GM10847 (cell line): ENCODE measurements around the gene DLX3.

ENCODE experiments used
- POLR2A ChIP-seq: IDR thresholded peaks from 2 replicates; pipeline ENCODE4 v1.6.1; 2011; ENCODE audit not compliant: insufficient read length; ENCODE audit errors: extremely low read depth

DLX3 gene

DNA sequence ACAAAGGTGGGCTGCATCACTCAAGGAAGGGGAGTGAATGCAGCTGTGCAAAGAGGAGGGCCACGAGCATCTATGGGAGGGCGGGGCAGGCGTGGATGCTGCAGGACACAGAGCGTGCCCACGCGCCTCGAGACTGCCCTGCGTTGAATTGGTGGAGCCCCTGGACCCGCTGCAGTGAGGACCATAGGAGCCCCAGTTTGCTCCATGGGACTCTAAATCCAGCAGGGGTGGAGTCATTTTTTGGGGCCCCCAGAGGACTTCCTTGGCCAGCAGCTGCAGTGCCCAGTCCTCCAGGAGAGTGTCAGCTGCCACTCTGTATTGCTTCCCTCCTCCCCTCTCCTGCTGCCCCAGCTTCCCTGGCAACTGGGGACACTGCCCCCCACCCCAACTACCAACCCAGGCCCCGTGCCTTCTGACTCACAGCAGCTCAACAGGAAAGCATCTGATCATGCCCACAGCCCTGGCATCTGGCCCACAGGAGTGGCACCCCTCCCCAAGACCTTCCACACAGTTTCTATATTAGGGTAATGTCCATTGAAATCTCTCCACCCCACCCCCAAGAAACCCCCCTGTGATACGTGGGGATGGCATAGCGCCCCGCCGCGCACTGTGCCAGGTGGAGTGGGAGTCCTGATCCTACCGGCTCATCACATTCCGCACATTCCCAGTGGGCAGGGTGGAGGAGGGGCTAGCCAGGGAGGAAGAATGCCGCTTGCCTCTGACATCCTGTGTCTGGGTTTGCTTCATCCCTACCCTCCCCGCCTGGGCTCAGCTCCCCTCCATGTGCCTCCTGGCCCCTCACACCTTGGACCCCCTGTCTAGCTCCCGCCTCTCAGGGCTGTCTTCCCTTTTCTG lies 33.1 kb upstream of the DLX3 start:
- TF ChIP-seq POLR2A = no peak

DNA sequence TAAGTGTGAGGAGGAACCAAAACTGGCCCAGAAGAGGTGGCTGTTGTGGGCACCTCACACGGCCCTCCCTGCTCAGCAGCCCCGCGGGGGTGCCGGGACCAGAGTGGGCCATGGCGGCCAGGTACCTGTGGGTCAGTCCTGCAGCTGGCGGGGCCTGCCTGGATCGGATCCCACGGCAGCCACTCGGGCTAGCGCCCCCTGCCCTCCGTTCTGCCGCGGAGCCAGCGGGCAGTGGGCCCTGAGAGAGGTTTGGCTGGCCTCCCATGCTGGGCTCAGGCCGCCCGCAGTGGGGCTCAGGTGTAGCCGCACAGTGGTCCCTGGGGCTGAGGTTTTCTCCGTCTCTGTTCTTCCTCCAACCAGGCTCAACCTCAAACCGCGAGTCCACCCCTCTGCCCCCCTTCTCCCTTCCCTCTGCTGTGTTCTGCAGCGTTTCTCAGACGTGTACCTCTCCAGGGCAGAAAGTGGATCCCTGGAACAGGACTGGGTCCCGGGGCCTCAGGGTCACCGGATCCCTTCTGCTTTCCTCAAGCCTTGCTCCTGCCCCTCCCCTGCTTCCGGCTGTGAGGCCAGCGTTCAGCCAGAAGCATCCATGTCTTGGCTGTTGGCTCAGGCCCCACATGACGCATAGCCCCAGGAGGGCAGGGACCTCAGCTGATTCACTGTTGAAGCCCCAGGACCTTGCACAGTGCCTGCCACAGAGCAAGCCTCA lies 32.3 kb upstream of the DLX3 start:
- no peak for TF ChIP-seq POLR2A

DNA sequence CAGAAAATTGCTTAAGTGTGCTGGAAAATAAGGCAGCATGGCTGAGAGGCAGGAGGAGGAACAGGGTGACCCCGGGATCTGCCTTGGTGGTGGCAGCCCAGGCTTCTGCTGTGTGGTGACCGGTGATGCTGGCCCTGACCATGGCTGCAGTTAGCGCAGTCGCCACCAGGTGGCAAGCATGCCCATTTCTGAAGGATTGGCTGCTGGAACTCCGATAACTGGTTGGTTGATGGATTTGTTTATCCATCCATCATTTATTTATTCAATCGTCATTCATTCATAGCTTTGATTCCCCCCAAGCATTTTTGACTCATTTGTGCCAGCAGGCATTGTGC lies 31.8 kb upstream of the DLX3 start:
- no peak for TF ChIP-seq POLR2A

DNA sequence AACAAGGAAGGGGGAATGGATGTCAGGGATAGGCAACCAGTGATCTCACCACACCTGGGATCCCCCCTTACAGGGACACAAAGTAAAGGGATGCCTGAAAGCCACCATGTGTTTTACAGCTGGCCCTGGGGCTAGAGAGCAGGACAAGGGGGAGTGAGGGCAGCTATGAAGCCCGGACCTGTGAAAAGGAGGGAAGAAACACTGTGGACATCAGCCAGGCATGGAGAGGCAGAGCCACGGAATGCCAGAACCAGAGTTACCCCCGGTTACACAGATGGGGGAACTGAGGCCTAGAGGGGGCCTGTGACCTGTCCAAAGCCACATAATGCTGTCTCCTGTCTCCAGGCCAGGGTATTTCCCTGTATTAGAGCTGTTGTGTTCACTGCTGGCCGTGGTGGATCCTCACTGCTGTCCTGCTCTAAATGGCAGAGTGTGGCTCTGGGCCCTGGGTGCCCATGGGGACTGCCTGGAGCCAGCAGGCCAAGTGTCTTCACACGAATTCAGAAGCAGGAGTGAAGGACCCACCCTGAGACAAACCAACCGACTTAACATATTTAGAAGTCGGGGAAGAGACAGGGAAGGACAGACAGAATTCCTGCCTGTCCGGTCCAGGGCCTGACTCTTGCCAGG lies 31.1 kb upstream of the DLX3 start:
- no peak for TF ChIP-seq POLR2A

DNA sequence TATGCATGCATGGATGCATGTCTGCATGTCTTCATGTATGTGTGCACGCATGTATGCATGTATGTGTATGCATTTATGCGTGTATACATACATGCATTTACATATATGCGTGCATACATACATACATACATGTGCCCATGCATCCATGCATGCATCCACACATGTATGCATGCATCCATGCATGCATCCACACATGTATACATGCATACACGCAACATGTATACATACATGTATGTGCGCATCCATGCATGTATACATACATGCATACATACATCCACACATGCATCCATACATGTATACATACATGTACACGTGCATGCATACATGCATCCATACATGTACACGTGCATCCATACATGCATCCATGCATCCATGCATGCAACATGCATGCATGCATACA lies 29.8 kb upstream of the DLX3 start:
- no peak for TF ChIP-seq POLR2A

DNA sequence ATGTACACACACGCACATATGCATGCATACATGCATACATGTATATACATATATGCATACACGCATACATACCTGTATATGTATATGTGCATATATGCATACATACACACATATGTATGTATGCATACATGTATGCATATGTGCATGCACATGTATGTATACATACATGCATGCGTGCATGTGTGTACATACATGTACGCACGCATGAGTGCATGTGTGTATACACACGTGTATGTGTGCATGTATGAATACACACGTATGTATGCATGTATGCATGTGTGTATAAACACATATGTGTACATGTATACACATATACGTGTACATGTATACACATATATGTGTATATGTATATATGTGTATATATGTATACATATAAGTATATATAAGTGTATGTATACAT lies 28.5 kb upstream of the DLX3 start:
- TF ChIP-seq POLR2A = no peak

DNA sequence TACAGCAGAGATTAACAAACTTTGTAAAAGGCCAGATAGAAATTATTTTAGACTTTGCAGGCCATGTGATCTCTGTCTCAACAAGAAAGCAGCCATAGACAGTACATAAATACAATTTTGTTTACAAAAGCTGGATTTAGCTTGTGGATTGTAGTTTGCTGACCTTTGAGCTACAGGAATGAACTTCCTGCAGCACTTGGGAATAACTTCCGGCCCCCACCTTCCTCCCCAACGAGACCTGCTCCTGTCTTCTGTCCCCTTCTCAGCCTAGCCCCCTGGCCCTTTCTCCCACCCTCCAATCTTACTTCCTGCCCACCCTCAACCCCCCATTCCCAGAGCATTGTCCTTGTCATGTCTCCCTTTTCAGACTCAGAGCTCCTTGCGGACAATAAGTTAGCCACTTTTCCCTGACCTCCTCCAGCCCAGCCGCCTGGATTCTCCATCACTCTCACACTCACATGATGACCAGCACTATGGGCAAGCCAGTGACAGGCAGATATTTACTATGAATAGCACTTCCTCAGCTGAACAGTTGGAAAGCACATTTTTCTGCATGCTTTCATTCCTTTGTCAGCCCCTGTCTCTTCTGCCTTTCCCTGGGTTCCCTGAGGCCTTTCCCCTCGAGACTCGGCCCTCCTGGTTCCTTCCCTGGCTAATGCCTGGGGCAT lies 27.6 kb upstream of the DLX3 start:
- no peak for TF ChIP-seq POLR2A

DNA sequence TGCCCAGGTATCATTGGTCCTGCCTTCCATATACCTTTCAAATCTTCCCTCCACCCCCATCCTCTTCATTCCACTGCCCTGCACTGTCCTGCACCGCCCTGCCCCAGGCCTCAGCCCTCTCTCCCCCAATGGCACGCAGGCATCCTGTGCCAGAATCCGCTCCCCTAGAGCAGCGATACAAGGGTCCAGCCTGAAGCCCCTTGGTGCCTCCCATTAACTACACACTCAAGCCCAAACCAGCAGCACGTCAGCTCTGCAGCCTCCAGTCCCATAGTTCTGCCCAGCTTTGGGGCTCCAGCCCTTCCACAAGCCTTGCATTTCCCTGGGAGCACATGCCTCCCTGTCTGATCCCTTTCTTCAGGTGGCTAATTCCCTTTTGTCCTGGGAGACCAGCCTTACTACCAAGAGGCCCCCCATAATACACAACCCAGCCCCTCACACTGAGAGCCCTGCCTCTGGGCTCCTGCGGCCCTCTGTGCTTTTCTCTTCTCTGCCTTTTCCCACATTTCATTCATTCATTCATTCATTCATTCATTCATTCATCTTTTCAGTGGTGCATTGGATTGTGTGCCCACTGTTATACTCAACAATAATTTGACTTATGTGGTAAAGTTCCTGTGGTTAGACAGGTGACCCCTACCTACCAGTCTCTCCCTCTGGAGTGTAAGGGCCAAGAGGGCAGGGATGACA lies 26.8 kb upstream of the DLX3 start:
- TF ChIP-seq POLR2A = no peak

DNA sequence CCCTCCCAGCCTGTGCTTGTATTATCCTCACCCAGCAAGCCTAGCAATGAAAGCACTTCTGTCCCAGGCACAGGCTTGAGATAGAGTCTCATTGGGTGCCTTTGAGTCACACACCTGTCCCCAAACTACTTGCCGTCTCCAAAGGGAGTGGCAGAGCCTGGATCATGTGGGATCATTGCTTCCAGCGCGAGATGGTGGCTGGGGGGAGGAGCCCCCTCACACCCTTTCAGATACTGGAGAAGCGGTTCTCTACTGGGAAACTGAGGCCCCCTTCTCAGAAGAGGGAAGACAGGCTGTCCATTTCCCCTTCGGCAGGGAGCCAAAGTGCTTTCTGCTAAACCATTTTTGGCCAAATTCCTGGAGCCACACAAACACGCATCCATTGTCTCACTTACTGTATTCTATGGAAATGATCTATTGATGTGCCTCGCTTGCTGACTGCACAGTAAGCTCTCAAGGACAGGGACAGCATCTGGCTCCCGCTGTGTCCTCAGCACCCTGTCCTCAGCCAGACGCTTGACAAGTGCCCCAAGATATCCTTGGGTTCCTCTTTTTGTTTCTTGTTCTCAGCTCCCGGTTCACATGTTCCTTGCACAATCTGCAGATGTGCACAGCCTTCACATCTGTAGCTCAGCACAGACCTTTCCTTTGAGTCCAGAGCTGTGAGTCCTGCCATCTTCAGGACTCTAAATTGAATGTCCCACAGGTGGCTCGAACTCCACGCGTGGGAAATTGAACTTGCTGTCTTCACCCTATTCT lies 26.0 kb upstream of the DLX3 start:
- no peak for TF ChIP-seq POLR2A

DNA sequence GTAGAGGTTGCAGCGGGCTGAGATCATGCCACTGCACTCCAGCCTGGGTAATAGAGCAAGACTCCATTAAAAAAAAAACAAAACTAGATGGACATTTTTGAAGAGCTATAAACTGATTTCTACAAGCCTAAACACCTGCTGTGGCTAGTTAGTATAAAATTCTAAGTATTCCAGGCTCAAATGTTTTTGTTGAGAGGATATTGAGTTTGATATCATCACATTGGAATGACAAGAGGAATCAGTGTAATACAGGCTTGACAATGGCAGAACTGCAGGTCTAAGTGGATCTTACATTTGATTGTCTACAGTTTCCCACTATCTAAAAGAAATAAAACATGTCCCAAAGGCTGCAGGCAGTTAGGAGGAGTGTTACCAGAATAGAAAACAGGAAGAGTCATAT lies 23.9 kb upstream of the DLX3 start:
- TF ChIP-seq POLR2A = no peak

DNA sequence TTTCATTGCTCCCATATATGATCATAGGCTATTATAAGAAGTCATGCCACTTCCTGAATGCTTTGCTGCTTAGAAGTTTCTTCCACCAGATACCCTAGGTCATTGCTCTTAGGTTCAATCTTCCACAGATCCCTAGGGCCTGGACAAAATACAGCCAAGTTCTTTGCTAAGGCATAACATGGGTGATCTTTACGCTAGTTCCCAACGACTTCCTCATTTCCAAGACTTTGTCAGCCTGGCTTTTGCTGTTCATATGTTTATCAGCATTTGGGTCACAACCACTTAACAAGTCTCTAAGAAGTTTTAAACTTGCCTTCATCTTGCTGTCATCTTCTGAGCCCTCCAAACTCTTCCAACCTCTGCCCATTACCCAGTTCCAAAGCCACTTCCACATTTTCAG lies 20.1 kb upstream of the DLX3 start:
- no peak for TF ChIP-seq POLR2A

DNA sequence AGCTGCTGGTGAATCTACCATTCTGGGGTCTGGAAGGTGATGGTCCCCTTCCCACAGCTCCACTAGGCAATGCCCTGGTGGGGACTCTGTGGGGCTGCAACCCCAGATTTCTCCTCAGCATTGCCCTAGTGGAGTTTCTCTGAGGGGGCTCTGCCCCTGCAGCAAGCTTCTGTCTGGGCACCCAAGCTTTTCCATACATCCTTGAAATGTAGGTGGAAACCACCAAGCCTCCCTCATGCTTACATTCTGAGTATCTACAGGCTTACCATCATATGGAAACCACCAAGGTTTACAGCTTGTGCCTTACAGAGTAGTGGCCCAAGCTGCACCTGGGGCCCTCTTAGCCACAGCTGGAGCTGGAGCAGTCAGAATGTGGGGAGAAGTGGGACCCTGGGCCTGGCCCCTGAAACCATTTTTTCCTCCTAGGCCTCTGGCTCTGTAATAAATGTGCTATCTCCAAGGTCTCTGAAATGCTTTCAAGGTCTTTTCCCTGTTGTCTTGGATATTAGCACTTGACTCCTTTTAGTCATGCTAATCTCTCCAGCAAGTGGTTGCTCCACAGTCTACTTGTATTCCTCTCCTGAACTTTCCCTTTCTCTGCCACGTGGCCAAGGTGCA lies 19.6 kb upstream of the DLX3 start:
- TF ChIP-seq POLR2A = no peak

DNA sequence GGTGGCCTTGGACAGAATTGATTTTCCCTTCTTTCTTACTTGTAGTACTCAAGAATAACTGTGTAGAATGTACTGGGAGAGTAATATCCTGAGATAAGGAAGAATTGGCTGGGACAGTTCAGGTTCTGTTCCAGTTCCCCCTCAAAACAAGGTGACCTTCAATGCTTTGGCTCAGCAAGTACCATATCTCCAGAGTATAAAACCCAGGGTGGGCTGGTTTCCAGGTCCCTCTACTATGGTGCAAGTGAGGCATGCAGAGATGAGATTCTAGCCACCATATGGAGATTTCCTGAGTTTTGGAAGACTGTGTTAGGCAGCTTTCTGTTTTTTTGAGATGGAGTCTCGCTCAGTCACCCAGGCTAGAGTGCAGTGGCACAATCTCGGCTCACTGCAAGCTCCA lies 18.1 kb upstream of the DLX3 start:
- no peak for TF ChIP-seq POLR2A

DNA sequence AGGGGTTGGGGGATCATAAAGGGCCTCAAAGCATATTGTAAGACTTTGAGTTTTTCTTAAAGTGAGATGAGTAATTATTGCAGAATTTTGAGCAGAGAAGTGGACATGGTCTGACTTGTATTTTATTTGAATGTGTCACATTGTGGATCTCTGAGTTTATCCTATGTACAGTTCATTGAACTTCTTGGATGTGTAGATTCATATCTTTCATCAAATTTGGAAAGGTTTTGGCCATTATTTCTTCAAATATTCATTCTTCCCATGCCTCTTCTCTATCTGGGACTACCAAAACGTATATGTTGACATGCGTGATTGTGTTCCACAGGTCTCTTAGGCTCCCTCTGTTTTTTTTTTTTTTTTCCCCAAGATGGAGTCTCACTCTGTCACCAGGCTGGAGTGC lies 14.3 kb upstream of the DLX3 start:
- TF ChIP-seq POLR2A = no peak
